Breast epithelium (tissue), 3 donors: ENCODE data around the gene PIP5KL1.

Experiments used
- POLR2AphosphoS5 ChIP-seq, 3 donors: sonication (generic); formaldehyde crosslinking; IDR thresholded peaks; one replicate each; pipeline ENCODE4 v1.6.1; 2017; ENCODE audit warnings: antibody characterized with exemption in 3 of 3
- TF ChIP-seq, protein P1 (sequence below), 3 donors: fragments of 450-650 bp; IDR thresholded peaks; one replicate each; pipeline ENCODE4 v1.5.1; 2016 to 2017; ENCODE audit warnings: antibody characterized with exemption in 3 of 3, mild to moderate bottlenecking in 3 of 3, moderate library complexity in 3 of 3

DNA sequence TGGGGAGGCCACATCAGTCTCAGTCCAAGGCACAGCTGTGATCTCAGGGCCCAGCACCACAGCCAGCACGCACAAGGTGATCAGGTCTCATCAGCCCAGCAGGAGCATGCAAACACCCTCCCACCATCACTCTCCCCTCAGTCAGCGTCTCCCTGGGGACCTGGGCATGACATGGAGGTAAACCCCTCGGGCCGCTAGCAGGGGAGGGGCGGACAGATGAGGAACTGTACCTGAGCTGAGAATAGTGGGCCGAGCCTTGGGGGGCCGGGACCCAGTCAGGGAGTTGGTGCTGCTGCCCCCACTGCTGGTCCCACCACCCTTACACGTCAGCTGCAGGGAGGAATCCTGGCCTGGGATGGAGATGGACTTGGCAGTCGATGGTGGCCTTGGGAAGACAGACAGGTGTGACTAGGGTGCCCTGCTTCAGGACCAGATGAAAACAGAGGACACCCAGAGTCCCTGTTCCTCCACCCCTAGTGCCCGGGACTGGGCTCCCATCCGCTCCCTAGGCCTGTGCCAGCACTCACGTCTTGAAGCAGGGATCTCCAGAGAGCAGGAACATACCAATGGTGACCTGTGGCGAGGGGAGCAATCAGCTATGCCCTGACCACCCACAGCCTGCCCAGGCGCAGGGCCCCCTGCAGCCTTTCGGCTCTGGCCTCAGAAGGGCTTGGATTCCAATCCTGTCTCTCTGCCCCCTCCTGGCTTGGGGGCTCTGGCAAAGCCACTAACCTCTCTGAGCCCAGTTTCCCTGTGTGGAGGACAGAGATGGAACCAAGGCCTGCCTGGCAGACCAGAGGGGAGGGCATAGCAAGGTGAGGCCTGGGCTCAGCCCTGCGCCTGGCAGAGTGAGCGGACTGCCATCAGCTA lies 17.5 kb upstream of the PIP5KL1 start:
- TF ChIP-seq, protein P1, sequence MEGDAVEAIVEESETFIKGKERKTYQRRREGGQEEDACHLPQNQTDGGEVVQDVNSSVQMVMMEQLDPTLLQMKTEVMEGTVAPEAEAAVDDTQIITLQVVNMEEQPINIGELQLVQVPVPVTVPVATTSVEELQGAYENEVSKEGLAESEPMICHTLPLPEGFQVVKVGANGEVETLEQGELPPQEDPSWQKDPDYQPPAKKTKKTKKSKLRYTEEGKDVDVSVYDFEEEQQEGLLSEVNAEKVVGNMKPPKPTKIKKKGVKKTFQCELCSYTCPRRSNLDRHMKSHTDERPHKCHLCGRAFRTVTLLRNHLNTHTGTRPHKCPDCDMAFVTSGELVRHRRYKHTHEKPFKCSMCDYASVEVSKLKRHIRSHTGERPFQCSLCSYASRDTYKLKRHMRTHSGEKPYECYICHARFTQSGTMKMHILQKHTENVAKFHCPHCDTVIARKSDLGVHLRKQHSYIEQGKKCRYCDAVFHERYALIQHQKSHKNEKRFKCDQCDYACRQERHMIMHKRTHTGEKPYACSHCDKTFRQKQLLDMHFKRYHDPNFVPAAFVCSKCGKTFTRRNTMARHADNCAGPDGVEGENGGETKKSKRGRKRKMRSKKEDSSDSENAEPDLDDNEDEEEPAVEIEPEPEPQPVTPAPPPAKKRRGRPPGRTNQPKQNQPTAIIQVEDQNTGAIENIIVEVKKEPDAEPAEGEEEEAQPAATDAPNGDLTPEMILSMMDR (IDR thresholded peaks at IDR 0.05): no peak
- TF ChIP-seq POLR2AphosphoS5 (IDR thresholded peaks at IDR 0.05): no peak
